OCI-M1 (cell line): ENCODE results near the gene EDARADD.

Experiments used
- DNase-seq: peaks from one replicate; lab custom pipeline; 2025; lab: John Stamatoyannopoulos, UW

Gene EDARADD

GRCh38 chr1:236394879-236395229 is 768 bp downstream of the EDARADD start:
- DNase-seq: peak; percentile 62

- peak; percentile 34 for DNase-seq
These were observed 1.3 kb downstream of the EDARADD start for GRCh38 chr1:236395230-236395946.

- DNase-seq: no peak
These were observed 2.0 kb downstream of the EDARADD start for GRCh38 chr1:236395947-236396664.

- DNase-seq: no peak
These were observed 2.6 kb downstream of the EDARADD start for GRCh38 chr1:236396665-236397043.

GRCh38 chr1:236397173-236397759 is 3.2 kb downstream of the EDARADD start:
- DNase-seq: no peak

GRCh38 chr1:236398538-236398937 is 4.5 kb downstream of the EDARADD start:
- no peak for DNase-seq

GRCh38 chr1:236400061-236400603 is 6.0 kb downstream of the EDARADD start:
- DNase-seq: no peak

- no peak for DNase-seq
These were observed 7.6 kb downstream of the EDARADD start for GRCh38 chr1:236401698-236402097.

- no peak for DNase-seq
These were observed 10.0 kb downstream of the EDARADD start for GRCh38 chr1:236403905-236404696.

- DNase-seq: no peak
These were observed 13.0 kb downstream of the EDARADD start for GRCh38 chr1:236407059-236407458.

GRCh38 chr1:236413688-236414087 is 19.6 kb downstream of the EDARADD start:
- no peak for DNase-seq

GRCh38 chr1:236416165-236416564 is 22.1 kb downstream of the EDARADD start:
- DNase-seq: peak; percentile 56

GRCh38 chr1:236417336-236417735 is 23.2 kb downstream of the EDARADD start:
- no peak for DNase-seq

GRCh38 chr1:236419502-236419901 is 25.4 kb downstream of the EDARADD start:
- DNase-seq: no peak

GRCh38 chr1:236421022-236421421 is 26.9 kb downstream of the EDARADD start:
- peak; percentile 52 for DNase-seq

- no peak for DNase-seq
These were observed 27.9 kb downstream of the EDARADD start for GRCh38 chr1:236421850-236422516.

- no peak for DNase-seq
These were observed 28.4 kb downstream of the EDARADD start for GRCh38 chr1:236422517-236422876.

- DNase-seq: no peak
These were observed 31.1 kb downstream of the EDARADD start for GRCh38 chr1:236425031-236425663.

- DNase-seq: no peak
These were observed 32.1 kb downstream of the EDARADD start for GRCh38 chr1:236426215-236426614.

- no peak for DNase-seq
These were observed 35.7 kb downstream of the EDARADD start for GRCh38 chr1:236429715-236430274.

GRCh38 chr1:236433819-236434315 is 39.8 kb downstream of the EDARADD start:
- no peak for DNase-seq
